DND-41 (cell line): Measurements from ENCODE around the gene SUCLG2.

Experiments
- ATAC-seq: fragments of 200-7000 bp; cut with Tn5 transposase; 3 replicates; pipeline ENCODE4 v1.9.1; 2021; ENCODE audit warnings: low read depth; ENCODE audit not compliant: insufficient read depth
- DNase-seq: peaks from one replicate; pipeline ENCODE4 v3.0.0-alpha.2; 2020
- H2AFZ ChIP-seq: 2 replicates; pipeline ENCODE4 v1.6.0; 2012; ENCODE audit warnings: low read depth, low read length
- H3K27ac ChIP-seq: 2 replicates; pipeline ENCODE4 v1.5.1; 2012; ENCODE audit warnings: low read length, inconsistent platforms
- H3K27me3 ChIP-seq: fragments of 200-600 bp; sonication (generic); 2 replicates; pipeline ENCODE4 v1.6.0; 2012; ENCODE audit warnings: low read length, mild to moderate bottlenecking, inconsistent platforms; ENCODE audit not compliant: insufficient read depth, poor library complexity
- H3K36me3 ChIP-seq: 2 replicates; pipeline ENCODE4 v1.5.1; 2012; ENCODE audit warnings: low read length, inconsistent platforms; ENCODE audit not compliant: insufficient read depth
- H3K4me1 ChIP-seq: 2 replicates; pipeline ENCODE4 v1.5.1; 2012; ENCODE audit warnings: mild to moderate bottlenecking, low read length; ENCODE audit not compliant: insufficient read depth
- H3K4me2 ChIP-seq: 2 replicates; pipeline ENCODE4 v1.6.0; 2012; ENCODE audit warnings: mild to moderate bottlenecking, moderate library complexity, low read length, inconsistent platforms; ENCODE audit not compliant: insufficient read depth
- H3K4me3 ChIP-seq, 2 experiments: fragments of 200-600 bp in 1 of 2; shearing (Covaris generic) in 1 of 2; 2 replicates each; pipeline ENCODE4 v1.5.1; 2012 to 2016; ENCODE audit warnings: inconsistent platforms in 2 of 2, low read length in 2 of 2, mild to moderate bottlenecking in 2 of 2, low read depth in 1 of 2, moderate library complexity in 1 of 2
- H3K79me2 ChIP-seq: 2 replicates; pipeline ENCODE4 v1.6.0; 2012; ENCODE audit warnings: low read length, inconsistent platforms; ENCODE audit not compliant: insufficient read depth
- H3K9ac ChIP-seq: 2 replicates; pipeline ENCODE4 v1.6.0; 2012; ENCODE audit warnings: low read depth, mild to moderate bottlenecking, inconsistent platforms, low read length, moderate library complexity
- H3K9me3 ChIP-seq: 2 replicates; pipeline ENCODE4 v1.5.1; 2012; ENCODE audit warnings: low read length, moderate library complexity, mild to moderate bottlenecking, inconsistent platforms; ENCODE audit not compliant: insufficient read depth, severe bottlenecking
- H4K20me1 ChIP-seq: 2 replicates; pipeline ENCODE4 v1.6.0; 2012; ENCODE audit warnings: low read length; ENCODE audit not compliant: insufficient read depth
- EZH2 ChIP-seq: IDR thresholded peaks from 3 replicates; pipeline ENCODE4 v1.6.1; 2012; ENCODE audit warnings: borderline replicate concordance, low read depth, mild to moderate bottlenecking, moderate library complexity, low read length, inconsistent platforms; ENCODE audit not compliant: severe bottlenecking
- TF ChIP-seq, protein P1 (sequence below): IDR thresholded peaks from 2 replicates; pipeline ENCODE4 v1.5.1; 2012; ENCODE audit warnings: borderline replicate concordance, low read length, moderate library complexity, mild to moderate bottlenecking; ENCODE audit not compliant: poor library complexity, severe bottlenecking; ENCODE audit errors: extremely low read depth

The SUCLG2 gene

DNA sequence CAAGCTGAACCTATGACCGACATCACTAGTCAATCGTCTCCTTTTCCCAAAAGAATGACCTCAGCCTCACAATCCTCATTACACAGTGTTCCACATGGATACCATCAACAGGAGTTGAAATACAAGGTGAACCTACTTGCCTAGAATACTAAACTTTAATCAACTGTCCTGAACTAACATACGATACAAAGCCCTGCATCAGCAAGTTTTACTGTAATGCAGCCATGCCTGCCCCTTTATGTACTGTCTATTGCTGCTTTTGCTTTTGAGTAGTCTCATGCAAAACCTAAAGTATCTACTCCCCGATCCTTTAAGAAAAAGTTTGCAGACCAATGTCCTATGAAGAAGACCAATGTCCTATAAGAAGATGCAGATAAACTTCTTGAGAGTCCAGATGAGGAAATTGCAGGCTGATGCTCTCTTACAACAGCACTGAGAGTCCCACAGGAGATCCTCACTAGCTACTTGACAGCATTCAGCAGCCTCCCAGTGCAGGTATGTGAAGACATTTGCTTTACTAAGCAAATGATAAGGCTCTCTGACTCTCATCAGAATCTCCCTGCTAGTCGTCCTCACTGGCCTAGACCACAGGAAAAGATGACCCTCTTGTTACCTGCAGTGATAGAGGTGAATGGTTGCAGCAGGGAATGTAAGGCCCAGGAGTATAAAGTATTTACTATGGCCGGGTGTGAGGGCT is 23.6 kb downstream of the SUCLG2 start:
- H3K4me1 ChIP-seq = no peaks in the 10 kb centered on the region
- peaks cover 39% of the 10 kb centered on the region for H3K79me2 ChIP-seq
- no peaks in the 10 kb centered on the region for H3K36me3 ChIP-seq
- no peak overlapping the region for H3K4me2 ChIP-seq
- DNase-seq (no peak), ATAC-seq (no peak)
- H4K20me1 ChIP-seq = peaks cover 22% of the 10 kb centered on the region; the same call in 1 of the 2 replicates
- no peaks in the 10 kb centered on the region for H3K9me3 ChIP-seq
- H3K27ac ChIP-seq = no peak overlapping the region
- H3K4me3 ChIP-seq = no peak overlapping the region
- H3K27me3 ChIP-seq = no peaks in the 10 kb centered on the region
- no peak overlapping the region for H3K9ac ChIP-seq
- H2AFZ ChIP-seq = no peak overlapping the region
- TF ChIP-seq, protein P1, sequence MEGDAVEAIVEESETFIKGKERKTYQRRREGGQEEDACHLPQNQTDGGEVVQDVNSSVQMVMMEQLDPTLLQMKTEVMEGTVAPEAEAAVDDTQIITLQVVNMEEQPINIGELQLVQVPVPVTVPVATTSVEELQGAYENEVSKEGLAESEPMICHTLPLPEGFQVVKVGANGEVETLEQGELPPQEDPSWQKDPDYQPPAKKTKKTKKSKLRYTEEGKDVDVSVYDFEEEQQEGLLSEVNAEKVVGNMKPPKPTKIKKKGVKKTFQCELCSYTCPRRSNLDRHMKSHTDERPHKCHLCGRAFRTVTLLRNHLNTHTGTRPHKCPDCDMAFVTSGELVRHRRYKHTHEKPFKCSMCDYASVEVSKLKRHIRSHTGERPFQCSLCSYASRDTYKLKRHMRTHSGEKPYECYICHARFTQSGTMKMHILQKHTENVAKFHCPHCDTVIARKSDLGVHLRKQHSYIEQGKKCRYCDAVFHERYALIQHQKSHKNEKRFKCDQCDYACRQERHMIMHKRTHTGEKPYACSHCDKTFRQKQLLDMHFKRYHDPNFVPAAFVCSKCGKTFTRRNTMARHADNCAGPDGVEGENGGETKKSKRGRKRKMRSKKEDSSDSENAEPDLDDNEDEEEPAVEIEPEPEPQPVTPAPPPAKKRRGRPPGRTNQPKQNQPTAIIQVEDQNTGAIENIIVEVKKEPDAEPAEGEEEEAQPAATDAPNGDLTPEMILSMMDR = no peak
- TF ChIP-seq EZH2 = no peak

DNA sequence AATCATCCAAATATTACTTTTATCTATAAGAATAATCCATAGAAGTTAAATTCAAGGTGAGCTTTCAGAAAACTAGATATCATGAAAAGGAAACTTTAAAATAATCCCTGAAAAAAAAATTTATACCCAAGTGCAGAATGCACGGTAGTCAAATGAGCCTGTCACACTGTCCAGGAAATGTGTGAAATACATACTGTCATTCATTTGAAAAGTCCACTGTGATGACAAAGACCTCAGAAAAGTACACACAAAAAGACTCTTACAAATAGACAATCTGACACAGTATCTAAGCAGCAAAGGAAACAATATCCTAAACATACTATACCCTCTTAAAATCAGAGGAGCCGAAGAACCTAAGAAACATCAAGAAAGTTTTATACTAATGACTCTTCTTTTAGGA is 29.7 kb downstream of the SUCLG2 start:
- DNase-seq = no peak
- H3K9ac ChIP-seq = no peak overlapping the region
- no peaks in the 10 kb centered on the region for H3K27me3 ChIP-seq
- H3K4me3 ChIP-seq = no peak overlapping the region
- TF ChIP-seq, protein P1 = no peak
- TF ChIP-seq EZH2 = no peak
- H3K4me2 ChIP-seq = no peak overlapping the region
- H3K4me1 ChIP-seq = no peaks in the 10 kb centered on the region
- H4K20me1 ChIP-seq = peaks cover 12% of the 10 kb centered on the region; the same call in 1 of the 2 replicates
- no peaks in the 10 kb centered on the region for H3K9me3 ChIP-seq
- no peak overlapping the region for H2AFZ ChIP-seq
- H3K36me3 ChIP-seq = peaks cover 11% of the 10 kb centered on the region
- ATAC-seq = no peak
- peaks cover 31% of the 10 kb centered on the region for H3K79me2 ChIP-seq
- H3K27ac ChIP-seq = no peak overlapping the region

DNA sequence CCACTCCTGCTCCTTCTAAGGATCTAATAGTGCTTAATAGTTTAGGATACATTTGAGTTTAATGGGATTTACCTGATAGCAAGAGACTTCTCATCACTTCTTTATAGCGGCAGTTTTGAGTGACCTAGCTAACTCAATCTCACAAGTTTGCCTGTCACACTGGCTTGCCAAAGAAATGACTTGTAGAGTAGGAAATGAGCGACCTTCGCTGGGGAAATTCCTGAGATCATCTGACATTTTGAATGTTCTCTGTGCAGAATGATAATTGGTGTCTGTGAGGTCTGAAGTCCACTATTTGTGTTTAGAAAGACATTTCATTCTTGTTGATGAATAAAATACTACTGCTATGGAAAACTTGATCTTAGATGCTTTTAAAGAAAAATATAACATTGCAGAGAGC is 30.3 kb downstream of the SUCLG2 start:
- Histone ChIP-seq H3K79me2 (peaks cover 25% of the 10 kb centered on the region), H3K27me3 (no peaks in the 10 kb centered on the region), H3K4me3 (no peak overlapping the region), H3K9ac (no peak overlapping the region), H3K36me3 (peaks cover 11% of the 10 kb centered on the region), H3K9me3 (no peaks in the 10 kb centered on the region), H3K27ac (no peak overlapping the region), H4K20me1 (peaks cover 12% of the 10 kb centered on the region; the same call in 1 of the 2 replicates), H2AFZ (no peak overlapping the region), H3K4me2 (no peak overlapping the region), H3K4me1 (no peaks in the 10 kb centered on the region)
- TF ChIP-seq, protein P1 = no peak
- TF ChIP-seq EZH2 = no peak
- ATAC-seq = no peak
- DNase-seq = no peak
